ENCODE results near the gene LRRC28. TPM values are rescaled to one million over a fixed set of nuclear protein-coding genes. Genes with fewer than 3 reads are reported as not detected.

LRRC28 gene
- total and polyA plus RNA-seq, 2 of the 4 experiments (the other 2 are of a cell fraction) = 12.7 to 21.1 TPM

DNA sequence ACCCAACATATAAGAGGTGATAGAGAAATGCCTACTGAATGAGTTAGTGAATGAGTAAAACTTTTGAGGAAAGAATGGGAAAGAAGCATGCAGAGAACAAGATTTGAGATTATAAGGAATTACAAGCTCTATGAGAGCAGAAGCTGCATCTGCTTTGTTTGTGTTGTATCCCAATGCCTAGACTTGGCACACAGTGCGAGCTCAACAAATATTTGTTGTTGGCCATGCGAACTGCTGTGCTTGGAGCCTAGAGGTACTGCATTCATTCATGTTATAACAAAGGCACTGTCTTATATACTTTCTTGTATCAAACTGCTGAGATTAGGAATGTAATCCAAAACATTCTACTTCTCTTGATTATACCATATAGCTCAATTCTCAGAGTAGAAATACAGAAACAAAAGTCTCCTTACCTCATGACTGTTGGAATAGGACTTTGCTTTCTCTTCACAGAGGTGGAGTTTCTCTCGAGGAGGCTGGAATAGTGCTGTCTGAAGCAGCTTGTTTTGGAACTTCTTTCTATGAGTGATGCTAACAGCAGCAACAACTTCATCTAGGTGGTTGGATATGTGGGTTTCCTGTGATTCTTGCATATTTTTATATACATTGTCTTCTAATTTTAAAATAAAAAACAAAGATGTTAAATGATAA lies 23.0 kb upstream of the LRRC28 start:
- CTCF ChIA-PET = no interaction called here
- H2AK9ac ChIP-seq (replicated peaks; ENCODE audit: low read depth, low read length, poor library complexity) = no peak overlapping the region
- H2BK15ac ChIP-seq (ENCODE audit: low read depth, low read length) = no peak overlapping the region
- intact Hi-C loops (cut with micrococcal nuclease) = no loop called here
- H3K79me1 ChIP-seq (ENCODE audit: low read depth in 1 of 2, low read length in 2 of 2) = peaks cover 9 to 23% of the 10 kb centered on the region in 2 experiments; a peak in 3 of 4 replicates
- H2BK5ac ChIP-seq (ENCODE audit: low read depth, low read length, poor library complexity, severe bottlenecking) = no peak overlapping the region
- no peak for ATAC-seq (ENCODE audit: low read depth)
- H4K91ac ChIP-seq (ENCODE audit: insufficient read depth, low read depth, low read length) = no peak overlapping the region
- H4K5ac ChIP-seq (ENCODE audit: low read depth, low read length) = no peak overlapping the region
- H4K20me1 ChIP-seq (ENCODE audit: insufficient read depth, low read length) = no peaks in the 10 kb centered on the region
- no peak overlapping the region for H3K4me2 ChIP-seq (ENCODE audit: low read depth, low read length)
- dilution Hi-C loops (cut with HindIII; ENCODE audit: low sequenced_read_pairs, unreplicated experiment) = no loop called here
- no peaks in the 10 kb centered on the region for H3K27me3 ChIP-seq (ENCODE audit: control insufficient read depth, insufficient read depth, low read length)
- WGBS, 2 experiments (ENCODE audit: extremely low coverage in 2 of 2, insufficient read length in 1 of 2) = no CpG with 5 or more reads among the region's 3 CpGs
- no peak for TF ChIP-seq RFX5 (IDR thresholded peaks at IDR 0.05; ENCODE audit: low read depth, low read length)
- no peak for TF ChIP-seq POLR2A (IDR thresholded peaks at IDR 0.05; ENCODE audit: low read depth, low read length)
- TF ChIP-seq CHD1 (IDR thresholded peaks at IDR 0.05; ENCODE audit: low read depth, low read length) = no peak
- no peak for TF ChIP-seq SMC3 (IDR thresholded peaks at IDR 0.05; ENCODE audit: low read depth, low read length)
- no peak for TF ChIP-seq NFE2L2 (IDR thresholded peaks at IDR 0.05; ENCODE audit: low read depth, low read length)
- no peak for TF ChIP-seq FOS (IDR thresholded peaks at IDR 0.05; ENCODE audit: low read depth, low read length)
- H3K4me1 ChIP-seq (ENCODE audit: control insufficient read depth, insufficient read depth, low read length) = no peaks in the 10 kb centered on the region; the same call in 1 of the 2 replicates
- no peak overlapping the region for H2BK120ac ChIP-seq (ENCODE audit: low read depth, low read length)
- no peak overlapping the region for H3K27ac ChIP-seq (ENCODE audit: insufficient read depth, low read length)
- no peak overlapping the region for H2BK20ac ChIP-seq (ENCODE audit: low read depth, low read length)
- H3K4me3 ChIP-seq (ENCODE audit: insufficient read depth, low read depth, low read length) = no peak overlapping the region
- POLR2A ChIA-PET (ENCODE audit: unreplicated experiment) = no interaction called here
- no peak overlapping the region for H2AK5ac ChIP-seq (ENCODE audit: low read depth, low read length)
- H2AFZ ChIP-seq (replicated peaks; ENCODE audit: low read length, poor library complexity) = no peak overlapping the region
- no peak overlapping the region for H4K8ac ChIP-seq (ENCODE audit: low read depth in 2 of 2, low read length in 2 of 2)
- BruUV-seq (replicated peaks) = no TSS peak
- no peak overlapping the region for H3K23ac ChIP-seq (ENCODE audit: low read depth, low read length)
- no peak overlapping the region for H3K9ac ChIP-seq (ENCODE audit: low read depth, low read length)
- in situ Hi-C loops (cut with MboI; ENCODE audit: low sequenced_read_pairs) = no loop called here
- H3K18ac ChIP-seq (ENCODE audit: low read depth, low read length) = no peak overlapping the region
- peaks cover 23% of the 10 kb centered on the region for H3K36me3 ChIP-seq (ENCODE audit: control insufficient read depth, insufficient read depth, low read length)
- H3K9me3 ChIP-seq (ENCODE audit: control insufficient read depth, insufficient read depth, low read length) = no peaks in the 10 kb centered on the region
- DNase-seq = no peak
- no peak overlapping the region for H3K56ac ChIP-seq (ENCODE audit: extremely low read depth, insufficient read depth, low read length)
- peaks cover 5% of the 10 kb centered on the region; the same call in 1 of the 2 replicates for H3K9me1 ChIP-seq (ENCODE audit: insufficient read depth, low read length)
- H3K14ac ChIP-seq (replicated peaks; ENCODE audit: low read depth, low read length) = no peak overlapping the region
- no peak overlapping the region for H3K4ac ChIP-seq (ENCODE audit: low read depth, low read length)
